ENCODE measurements around the gene NCKAP5.

The NCKAP5 gene

DNA sequence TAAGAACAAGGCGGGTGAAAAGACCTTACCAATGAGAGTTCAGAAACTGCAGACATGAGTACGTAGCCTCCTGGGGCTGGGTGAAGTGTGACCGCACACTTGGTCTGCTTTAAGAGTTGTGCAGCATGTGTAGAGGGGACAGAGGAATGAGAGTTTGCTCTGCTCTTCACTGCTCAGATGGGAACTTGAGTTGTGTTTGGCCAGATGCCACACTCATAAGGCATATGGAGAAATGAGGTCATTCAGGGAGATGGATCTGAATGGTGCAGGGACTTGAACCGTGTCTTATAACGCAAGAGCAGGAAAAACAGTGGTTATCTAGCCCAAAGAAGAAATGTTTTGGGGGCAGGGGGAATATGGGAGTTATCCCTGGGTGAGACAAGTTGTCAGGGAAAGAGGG, 624.4 kb downstream of the NCKAP5 start:
- no peak for TF ChIP-seq FOXP2 (optimal IDR thresholded peaks at IDR 0.05; ENCODE audit: borderline replicate concordance, extremely low read depth, extremely low read length, insufficient read depth)
- no peak for TF ChIP-seq POLR2AphosphoS5 (IDR thresholded peaks at IDR 0.05; ENCODE audit: low read depth, low read length)
- TF ChIP-seq, protein P1, sequence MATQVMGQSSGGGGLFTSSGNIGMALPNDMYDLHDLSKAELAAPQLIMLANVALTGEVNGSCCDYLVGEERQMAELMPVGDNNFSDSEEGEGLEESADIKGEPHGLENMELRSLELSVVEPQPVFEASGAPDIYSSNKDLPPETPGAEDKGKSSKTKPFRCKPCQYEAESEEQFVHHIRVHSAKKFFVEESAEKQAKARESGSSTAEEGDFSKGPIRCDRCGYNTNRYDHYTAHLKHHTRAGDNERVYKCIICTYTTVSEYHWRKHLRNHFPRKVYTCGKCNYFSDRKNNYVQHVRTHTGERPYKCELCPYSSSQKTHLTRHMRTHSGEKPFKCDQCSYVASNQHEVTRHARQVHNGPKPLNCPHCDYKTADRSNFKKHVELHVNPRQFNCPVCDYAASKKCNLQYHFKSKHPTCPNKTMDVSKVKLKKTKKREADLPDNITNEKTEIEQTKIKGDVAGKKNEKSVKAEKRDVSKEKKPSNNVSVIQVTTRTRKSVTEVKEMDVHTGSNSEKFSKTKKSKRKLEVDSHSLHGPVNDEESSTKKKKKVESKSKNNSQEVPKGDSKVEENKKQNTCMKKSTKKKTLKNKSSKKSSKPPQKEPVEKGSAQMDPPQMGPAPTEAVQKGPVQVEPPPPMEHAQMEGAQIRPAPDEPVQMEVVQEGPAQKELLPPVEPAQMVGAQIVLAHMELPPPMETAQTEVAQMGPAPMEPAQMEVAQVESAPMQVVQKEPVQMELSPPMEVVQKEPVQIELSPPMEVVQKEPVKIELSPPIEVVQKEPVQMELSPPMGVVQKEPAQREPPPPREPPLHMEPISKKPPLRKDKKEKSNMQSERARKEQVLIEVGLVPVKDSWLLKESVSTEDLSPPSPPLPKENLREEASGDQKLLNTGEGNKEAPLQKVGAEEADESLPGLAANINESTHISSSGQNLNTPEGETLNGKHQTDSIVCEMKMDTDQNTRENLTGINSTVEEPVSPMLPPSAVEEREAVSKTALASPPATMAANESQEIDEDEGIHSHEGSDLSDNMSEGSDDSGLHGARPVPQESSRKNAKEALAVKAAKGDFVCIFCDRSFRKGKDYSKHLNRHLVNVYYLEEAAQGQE (IDR thresholded peaks at IDR 0.05; ENCODE audit: insufficient read depth in 1 of 2, low read depth in 2 of 2, low read length in 2 of 2), result no peak
- no peak for TF ChIP-seq SIN3A (IDR thresholded peaks at IDR 0.05; ENCODE audit: borderline replicate concordance, insufficient read depth, low read length)
- no peak for TF ChIP-seq TAF1 (IDR thresholded peaks at IDR 0.05; ENCODE audit: borderline replicate concordance, insufficient read depth, low read length)

DNA sequence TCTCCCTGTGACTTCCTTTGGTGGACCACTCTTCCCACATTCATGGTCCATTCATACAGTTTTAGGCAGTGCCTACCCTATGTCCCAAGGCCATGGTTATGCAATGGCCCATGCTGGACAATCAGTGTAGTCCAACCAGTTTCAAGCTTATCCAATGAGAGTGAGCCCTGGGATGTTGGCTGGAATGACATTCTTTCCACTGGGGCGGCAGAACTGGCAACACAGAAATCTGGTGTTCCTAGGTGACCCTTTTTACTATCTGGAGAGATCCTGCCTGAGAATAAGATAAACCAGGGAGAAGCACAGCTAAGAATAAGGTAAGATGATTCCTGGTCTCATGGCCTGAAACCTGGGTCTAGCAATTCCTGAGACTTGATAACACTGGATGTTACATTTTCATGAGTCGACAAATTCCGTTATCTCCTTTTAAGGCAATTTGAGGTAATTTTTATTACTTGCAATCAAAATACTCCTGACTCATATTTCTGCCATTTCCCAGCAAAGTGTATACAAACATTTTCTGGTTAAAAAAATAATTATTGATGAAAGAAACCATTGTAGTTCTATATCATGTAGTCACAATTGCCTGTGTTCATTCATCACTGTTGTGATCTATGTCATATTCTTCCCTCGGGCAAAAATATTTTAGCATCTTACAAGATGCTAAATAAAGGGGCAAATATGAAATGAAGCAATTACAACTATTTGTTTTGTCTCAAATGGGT, 626.8 kb downstream of the NCKAP5 start:
- TF ChIP-seq SIN3A (IDR thresholded peaks at IDR 0.05; ENCODE audit: borderline replicate concordance, insufficient read depth, low read length) (no peak), TAF1 (IDR thresholded peaks at IDR 0.05; ENCODE audit: borderline replicate concordance, insufficient read depth, low read length) (no peak), FOXP2 (optimal IDR thresholded peaks at IDR 0.05; ENCODE audit: borderline replicate concordance, extremely low read depth, extremely low read length, insufficient read depth) (no peak), POLR2AphosphoS5 (IDR thresholded peaks at IDR 0.05; ENCODE audit: low read depth, low read length) (no peak)
- TF ChIP-seq, protein P1 (IDR thresholded peaks at IDR 0.05; ENCODE audit: insufficient read depth in 1 of 2, low read depth in 2 of 2, low read length in 2 of 2), result no peak

DNA sequence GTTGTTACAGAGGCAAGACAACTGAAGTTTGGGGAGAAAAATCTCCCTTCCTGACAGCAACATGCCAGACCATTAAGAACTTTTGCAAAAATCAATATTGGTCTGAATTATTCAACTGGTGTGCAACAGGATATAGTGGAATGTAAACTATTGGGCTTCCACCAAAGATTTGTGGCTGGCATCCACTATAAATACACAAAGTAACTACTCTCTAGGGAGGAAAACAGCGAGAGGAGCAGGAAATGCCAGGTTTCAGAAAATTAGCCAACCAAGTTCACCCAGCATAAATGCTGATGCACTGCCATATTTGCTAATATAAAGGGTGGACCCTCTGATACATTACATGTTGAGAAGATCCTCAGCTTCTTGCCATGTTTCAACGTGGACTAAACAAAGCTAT, 630.6 kb downstream of the NCKAP5 start:
- TF ChIP-seq POLR2AphosphoS5 (IDR thresholded peaks at IDR 0.05; ENCODE audit: low read depth, low read length), result no peak
- no peak for TF ChIP-seq FOXP2 (optimal IDR thresholded peaks at IDR 0.05; ENCODE audit: borderline replicate concordance, extremely low read depth, extremely low read length, insufficient read depth)
- no peak for TF ChIP-seq SIN3A (IDR thresholded peaks at IDR 0.05; ENCODE audit: borderline replicate concordance, insufficient read depth, low read length)
- TF ChIP-seq, protein P1 (IDR thresholded peaks at IDR 0.05; ENCODE audit: insufficient read depth in 1 of 2, low read depth in 2 of 2, low read length in 2 of 2), result no peak

DNA sequence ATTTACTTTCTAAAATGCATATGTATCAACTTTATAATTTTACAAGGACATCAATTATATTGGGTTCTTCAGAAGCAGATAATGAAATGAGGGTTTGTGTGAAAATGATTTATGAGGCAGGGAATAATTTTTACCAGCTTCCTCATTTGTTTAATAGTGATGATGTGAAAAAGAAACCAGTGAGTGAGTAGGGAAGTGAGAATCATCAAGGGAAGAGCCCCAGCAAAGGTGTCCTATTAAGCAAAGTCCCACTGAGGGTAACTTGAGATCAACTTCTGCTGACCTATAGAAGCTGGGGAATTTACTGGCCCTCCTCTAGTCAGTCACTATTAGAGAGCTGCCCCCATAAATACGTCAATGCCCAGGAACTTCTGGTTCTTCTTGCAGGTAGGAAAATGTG, 631.5 kb downstream of the NCKAP5 start:
- TF ChIP-seq, protein P1 (IDR thresholded peaks at IDR 0.05; ENCODE audit: insufficient read depth in 1 of 2, low read depth in 2 of 2, low read length in 2 of 2), result no peak
- TF ChIP-seq SIN3A (IDR thresholded peaks at IDR 0.05; ENCODE audit: borderline replicate concordance, insufficient read depth, low read length), result no peak
- TF ChIP-seq FOXP2 (optimal IDR thresholded peaks at IDR 0.05; ENCODE audit: borderline replicate concordance, extremely low read depth, extremely low read length, insufficient read depth), result no peak
- TF ChIP-seq TAF1 (IDR thresholded peaks at IDR 0.05; ENCODE audit: borderline replicate concordance, insufficient read depth, low read length), result no peak
- no peak for TF ChIP-seq POLR2AphosphoS5 (IDR thresholded peaks at IDR 0.05; ENCODE audit: low read depth, low read length)

Data from PFSK-1 (cell line).